Activated CD4-positive, alpha-beta T cell treated with anti-CD3 and anti-CD28 coated beads, Interleukin-2, amount 50 U/mL, for 4 hours (primary cell): ENCODE measurements around the gene NOTCH1.
A peak's percentile ranks its signal among the peaks of the same experiment; 100 is the strongest.

Source experiments
- DNase-seq, 2 experiments: peaks; one replicate each; pipeline ENCODE4 v3.0.0-alpha.2; 2020

Gene NOTCH1

GRCh38 chr9:136544548-136544963 is 1.3 kb downstream of the NOTCH1 start:
- peak; percentile 52 to 54 for DNase-seq

DNA sequence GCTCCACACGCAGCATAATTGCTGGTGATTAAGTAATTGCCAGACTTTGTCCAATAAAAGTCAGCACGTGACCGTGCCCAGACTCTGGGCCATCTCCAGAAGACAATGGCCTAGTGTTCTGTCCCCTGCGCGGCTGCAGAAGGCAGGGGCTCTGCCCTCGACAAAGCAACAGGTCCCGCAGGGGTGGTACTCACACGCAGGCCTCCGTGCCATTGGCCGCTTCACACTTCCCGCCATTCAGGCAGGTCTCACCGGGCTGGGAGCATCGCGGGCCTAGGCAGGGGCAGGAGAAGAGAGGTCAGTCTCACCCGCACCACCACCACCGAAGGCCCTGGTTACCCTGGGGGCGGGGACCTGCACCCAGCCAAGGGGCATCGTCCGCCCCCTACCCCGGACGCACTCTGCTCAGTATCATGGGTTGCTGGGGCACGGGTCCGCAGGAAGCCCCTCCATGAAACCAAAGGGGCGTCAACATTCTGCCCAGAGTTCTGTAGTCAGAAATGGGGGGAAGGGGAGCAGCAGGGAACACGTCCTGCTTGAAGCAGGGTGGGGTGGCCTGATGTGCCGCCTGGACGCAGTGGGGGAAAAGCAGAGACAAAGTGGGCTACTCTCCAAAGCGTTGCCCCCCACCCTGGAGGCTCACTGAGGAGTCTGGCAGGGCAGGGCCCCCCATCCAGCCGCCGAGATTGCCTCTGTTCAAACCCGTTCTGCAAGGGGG is 1.9 kb downstream of the NOTCH1 start:
- no peak for DNase-seq

DNA sequence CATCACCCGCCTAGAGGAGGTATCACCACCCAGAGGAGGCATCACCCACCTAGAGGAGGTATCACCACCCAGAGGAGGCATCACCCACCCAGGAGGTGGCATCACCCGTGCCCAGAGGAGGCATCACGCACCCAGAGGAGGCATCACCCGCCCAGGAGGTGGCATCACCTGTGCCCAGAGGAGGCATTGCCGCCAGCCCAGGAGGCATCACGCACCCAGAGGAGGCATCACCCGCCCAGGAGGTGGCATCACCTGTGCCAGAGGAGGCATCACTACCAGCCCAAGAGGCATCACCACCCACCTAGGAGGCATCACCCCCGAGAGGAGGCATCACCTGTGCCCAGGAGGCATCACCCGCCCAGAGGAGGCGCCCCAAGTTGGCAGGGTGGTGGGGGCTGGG is 2.6 kb downstream of the NOTCH1 start:
- no peak for DNase-seq

DNA sequence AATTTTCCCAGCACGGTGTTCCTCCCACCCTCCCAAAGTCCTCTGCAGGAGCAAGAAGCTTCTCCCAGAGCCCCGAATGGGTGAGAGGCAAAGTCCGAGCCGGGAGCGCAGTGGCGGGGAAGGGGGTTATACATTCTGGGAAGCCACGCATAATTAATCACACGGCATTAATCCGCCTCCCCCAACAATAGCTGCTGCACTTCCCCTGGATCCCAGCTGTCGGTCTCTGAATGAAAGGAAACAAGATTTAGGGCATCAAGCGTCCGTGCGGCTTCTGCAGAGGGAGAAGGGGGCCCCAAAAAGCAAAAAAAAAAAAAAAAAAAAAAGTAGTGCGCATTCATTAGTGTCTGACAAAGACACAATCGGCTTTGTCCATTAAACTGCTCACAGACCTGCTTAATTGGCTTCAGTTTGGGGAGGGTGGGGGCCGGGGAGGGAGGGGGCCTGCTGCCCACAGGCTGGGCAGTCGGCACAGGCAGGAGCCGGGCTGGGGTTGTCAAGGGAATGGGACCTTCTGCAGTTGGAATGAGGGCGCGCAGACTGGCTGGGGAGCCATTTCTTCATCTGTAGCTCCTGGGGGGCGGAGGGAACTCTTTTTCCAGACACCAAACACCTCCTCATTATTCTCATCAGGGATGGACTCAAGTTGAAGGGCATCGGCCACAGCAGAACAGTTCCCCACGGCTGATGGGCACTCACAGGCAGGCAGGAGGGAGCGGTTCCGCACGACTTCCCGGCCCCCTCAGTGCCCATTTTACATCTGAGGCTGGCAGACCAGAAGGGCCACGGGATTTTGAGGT is 3.4 kb downstream of the NOTCH1 start:
- no peak for DNase-seq

GRCh38 chr9:136541709-136542108 is 4.1 kb downstream of the NOTCH1 start:
- DNase-seq: no peak

DNA sequence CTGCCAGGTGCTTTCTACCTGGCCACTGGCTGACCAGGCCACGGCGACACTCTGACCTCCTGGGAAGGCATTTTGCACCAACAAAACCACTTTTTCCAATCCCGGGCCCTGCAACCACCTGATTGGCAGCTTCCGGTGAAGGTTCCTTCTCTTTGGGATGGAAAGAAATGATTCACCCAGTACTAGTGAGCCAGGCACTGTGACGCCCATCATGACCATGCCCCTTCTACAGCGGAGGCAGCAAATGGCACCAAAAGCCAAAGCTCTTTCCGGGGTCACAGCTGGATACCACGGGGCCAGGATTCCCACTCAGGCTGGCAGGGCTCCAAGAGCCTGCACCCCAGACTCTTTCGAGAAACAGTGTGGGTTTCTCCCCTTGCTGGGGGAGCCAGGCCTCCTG is 4.7 kb downstream of the NOTCH1 start:
- DNase-seq: no peak

DNA sequence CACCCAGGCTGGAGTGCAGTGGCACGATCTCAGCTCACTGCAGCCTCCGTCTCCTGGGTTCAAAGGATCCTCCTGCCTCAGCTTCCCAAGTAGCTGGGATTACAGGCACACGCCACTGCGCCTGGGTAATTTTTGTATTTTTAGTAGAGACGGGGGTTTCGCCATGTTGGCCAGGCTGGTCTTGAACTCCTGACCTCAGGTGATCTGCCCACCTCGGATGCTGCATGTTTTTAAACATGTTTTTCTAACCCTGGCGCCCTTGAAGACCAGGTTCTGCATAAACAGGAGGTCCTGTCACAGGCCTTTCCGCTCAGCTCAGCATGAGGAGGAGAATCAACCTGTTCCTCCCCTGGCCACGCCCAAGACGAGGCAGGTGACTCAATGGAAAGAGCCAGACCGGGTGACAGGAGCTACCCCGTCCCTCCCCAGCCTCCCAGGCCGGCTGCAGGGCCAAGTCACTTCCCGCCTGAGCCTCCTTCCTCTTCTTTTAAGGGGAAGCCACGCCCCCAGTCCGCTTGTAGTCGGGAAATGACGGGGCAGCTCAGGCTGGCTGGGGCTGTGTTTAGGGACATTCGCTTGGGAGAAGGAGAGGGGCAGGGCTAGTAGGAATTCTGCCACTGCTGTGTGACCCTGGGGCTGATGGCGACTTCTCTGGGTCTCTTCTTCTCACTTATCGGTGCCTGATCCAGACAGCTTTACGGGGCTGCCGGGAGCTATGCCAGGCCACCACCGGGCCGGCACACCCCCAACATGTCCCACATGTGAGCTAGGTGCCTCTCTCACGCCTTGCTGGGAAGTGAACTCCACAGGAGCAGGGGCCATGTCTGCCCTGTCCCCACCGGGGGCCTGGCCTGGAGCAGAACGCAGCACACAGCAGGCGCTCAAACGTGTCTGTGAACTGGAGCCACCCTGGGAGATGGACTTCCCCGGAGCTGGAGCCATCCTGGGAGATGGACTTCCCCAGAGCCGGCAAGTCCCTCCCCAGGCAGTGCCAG is 6.1 kb downstream of the NOTCH1 start:
- peak; percentile 94 for DNase-seq

GRCh38 chr9:136538599-136539426 is 7.0 kb downstream of the NOTCH1 start:
- peak in 1 of 2 experiments; percentile 38 for DNase-seq

- DNase-seq: no peak
Measured at GRCh38 chr9:136537896-136538598, 7.8 kb downstream of the NOTCH1 start.

GRCh38 chr9:136537411-136537810 is 8.4 kb downstream of the NOTCH1 start:
- no peak for DNase-seq

GRCh38 chr9:136536721-136537241 is 9.1 kb downstream of the NOTCH1 start:
- no peak for DNase-seq

GRCh38 chr9:136536051-136536720 is 9.7 kb downstream of the NOTCH1 start:
- no peak for DNase-seq

DNA sequence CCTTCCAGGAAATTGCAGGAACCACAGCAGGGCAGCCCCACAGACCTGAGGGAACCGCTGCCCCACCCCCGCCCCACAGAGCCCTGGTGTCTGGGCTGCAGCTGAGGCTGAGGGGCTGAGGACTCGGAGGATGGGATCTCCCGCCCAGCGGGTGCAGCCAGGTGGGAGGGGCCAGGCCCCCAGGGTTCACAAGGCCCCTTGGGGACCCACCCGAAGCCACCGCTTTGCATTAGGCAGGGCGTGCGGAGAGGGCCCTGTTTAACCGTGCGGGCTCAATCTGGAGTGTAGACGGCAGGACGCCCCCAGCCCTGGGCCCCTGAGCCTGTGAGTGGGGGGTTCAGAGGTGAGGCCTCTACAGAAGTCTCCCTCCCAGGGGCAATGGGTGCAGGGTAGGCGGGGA is 10.8 kb downstream of the NOTCH1 start:
- DNase-seq: no peak

GRCh38 chr9:136534366-136534765 is 11.5 kb downstream of the NOTCH1 start:
- no peak for DNase-seq

DNA sequence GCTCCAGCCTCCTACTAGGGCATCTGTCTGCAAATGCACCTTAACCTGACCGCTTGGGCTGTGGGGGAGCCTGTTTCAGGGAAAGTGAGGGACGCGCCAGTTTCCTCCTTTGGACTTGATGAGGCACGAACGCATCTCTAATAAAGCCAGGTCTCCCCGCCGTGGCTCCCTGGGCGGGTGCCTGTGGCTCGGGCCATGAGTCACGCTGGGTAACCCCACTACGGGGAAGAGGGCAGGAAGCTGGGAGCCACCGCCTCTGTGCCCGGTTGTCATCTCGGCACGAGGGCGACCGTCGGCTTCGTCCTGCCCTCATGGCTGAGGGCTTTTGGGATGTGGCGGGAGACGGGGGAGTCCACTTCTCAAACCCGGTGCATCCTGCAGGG is 12.1 kb downstream of the NOTCH1 start:
- peak; percentile 80 to 83 for DNase-seq

DNA sequence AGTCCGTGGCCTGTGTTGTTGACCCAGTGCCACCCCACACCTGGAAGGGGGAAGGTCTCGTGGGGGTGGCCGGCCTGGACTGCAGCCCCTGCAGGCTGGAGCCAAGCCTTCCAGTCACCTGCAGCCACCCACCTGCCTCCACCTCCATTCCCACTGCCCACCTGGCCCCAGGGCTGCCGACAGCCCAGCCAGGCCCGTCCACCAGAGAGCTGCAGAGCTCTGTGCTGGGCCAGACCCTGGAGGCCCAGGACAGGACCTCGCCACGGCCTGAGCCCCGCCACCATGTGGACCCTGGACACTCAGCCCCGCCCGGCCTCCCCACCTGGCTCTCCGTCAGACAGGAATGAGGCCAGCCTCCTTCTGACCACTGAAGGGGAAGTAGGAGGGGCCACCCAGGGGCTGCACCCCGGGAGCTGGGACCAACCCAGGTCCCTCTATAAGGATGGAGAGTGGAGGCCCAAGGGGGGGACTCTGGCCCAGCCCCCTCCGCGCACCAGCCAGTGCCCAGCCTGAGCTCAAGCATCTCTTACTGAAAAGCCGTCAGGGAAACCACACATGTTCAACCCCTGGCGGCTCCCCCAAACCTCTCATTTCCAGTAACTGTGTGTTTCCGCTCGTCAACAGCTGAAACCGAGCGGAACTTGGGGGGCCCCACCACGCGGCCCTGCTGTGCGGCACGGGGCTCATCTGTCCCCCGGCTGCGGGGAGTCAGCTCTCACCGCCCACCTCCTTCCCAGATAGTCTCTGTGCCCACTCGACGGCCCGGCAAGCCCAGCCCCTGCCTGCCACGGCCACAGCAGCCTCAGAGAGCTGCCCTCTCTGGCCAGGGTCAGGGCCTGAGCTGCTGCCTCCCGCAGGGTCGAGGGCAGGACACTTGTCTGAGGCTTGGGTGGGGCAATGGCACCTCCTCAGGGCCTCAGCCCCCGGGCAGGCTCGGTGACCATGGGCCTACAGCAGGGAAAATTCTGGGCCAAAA is 12.8 kb downstream of the NOTCH1 start:
- DNase-seq: peak; percentile 72 to 77

DNA sequence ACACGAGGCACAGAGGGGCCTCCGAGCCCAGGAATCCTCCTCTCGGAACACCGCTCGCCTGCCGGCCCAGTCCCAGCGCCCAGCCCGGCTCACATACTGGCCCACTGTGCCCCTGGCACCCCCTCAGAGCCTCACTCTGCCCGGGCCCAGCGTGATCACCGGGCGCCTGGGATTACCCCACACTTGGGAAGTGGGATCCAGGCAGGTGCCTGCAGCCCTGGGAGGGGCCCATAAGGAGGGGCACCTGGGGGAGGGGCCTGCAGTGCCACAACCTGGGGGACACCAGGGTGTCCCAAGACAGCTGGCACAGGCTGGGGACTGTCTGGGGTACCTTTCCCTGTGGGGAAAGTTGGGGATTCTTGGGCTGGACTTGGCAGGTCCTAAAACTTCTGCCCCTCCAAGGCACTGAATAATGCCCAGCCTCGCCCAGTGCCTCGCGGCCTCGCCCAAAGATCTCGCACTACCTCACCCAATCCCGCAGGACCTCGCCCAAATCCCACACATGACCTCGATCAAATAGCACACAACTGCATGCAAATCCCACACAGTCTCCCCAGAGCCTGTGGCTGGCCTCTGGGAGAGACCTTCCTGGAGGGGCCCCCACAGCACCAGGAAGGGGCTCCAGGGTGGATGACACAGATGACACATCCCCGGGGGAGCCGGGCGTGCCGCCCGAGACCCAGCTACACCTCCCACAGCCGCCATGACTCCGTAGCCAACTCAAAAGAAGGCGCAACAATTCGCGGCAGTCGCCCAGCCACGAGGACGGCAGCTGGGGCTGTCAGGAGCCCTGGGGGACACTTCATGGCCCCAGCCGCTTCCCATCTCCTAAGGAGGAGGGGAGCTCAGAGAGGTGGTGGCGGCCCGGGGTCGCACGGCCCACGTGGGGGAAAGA is 13.7 kb downstream of the NOTCH1 start:
- no peak for DNase-seq

DNA sequence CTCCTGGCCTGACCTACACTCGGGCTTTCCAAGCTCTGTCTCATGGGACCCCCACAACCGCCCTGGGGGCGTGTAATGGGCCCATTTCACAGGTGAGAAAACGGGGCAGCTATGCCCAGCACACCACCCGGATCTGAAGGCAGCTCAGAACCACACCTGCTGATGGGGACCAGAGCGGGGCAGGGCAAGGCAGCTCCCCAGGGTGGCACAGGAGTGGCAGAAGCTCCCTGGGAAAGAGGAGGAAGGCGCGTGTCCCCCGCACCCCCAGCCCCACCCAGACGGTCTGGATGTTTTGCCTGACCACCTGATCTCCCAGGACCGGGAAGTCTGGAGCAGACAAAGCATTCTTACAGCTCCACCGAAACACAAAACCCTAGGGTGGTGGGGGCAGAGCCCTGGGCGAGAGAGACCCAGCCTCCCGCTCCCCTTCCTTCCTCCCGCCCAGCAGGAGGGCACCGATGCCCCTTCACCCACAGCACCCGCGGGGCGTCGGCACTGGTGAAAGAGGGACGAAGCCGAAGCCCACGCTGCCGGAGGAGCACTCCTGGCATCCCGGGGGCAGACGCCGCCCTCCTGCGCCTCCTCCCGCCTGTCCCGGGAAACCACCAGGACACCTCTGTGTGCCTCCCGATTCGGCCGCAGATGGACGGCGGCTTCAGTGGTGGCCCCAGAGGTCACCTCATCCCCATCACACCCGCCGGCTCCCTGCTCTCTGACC is 14.5 kb downstream of the NOTCH1 start:
- no peak for DNase-seq
